HG03060 (cell line): ENCODE data around the gene MAGI2.

Source experiments
- ATAC-seq: cut with Tn5 transposase; IDR thresholded peaks from one replicate; pipeline ENCODE4 v1.9.1; 2021; ENCODE audit warnings: low read depth, moderate number of reproducible peaks; ENCODE audit not compliant: unreplicated experiment

The MAGI2 gene

DNA sequence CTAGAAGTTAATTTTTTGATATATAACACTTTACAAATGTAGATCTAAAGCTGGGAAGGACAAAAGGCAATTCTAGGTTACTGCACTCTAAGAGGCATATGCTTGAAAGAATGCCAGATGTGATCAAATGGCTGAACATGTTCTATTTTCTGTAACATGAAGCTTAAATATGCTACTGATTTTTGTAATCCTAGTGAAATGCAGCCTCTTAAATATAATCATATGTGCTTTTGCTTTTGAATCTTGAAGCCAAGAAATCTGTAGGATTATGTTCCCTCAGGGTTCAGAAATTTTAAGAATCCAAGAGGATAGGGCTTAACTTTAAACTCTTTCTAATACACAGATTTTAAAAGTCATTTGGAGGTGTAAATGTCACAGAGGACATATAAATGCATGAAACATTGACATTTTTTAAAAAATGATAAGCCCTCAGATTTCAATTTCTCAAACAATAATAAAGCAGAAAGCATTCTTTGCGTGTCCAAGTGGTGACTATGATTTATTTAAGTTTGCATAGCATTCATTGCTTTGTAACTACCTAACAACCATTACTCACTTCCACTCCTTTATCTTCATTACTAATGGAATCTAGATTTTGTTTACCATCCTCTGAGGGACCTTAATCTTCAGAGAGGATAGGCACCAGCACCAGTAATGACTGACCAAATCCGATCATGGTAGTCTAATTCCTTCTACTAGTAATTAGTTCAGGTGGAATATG is 170.4 kb downstream of the MAGI2 start:
- no peak for ATAC-seq

DNA sequence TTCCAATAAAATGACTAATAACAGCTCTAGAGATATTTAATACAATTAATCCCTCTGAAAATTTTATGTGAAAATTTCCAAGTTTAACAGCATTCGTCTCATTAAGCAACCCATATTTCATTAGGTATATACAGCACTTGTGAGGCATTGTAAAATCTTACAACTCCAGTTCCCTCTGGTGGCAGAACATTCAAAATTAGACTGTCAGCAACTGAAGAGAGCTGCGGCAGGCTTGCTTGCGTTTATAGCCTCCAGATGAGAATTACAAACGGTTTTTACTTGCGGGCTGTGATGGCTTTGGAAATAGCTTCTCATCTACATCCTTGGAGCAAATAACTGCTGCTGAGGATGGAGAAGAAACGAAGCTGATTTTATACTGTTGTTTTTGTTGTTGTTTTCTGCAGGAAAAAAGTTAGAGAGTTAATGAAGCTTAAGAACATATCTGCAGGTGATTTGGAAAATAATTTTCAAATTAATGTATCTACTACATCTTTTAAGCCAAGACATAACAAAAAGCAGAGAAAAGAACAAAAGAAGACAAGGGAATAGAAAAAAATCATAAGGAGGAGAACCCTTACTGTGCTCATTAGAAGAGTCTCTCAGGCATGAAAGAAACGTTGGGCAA is 171.3 kb downstream of the MAGI2 start:
- ATAC-seq, result no peak

DNA sequence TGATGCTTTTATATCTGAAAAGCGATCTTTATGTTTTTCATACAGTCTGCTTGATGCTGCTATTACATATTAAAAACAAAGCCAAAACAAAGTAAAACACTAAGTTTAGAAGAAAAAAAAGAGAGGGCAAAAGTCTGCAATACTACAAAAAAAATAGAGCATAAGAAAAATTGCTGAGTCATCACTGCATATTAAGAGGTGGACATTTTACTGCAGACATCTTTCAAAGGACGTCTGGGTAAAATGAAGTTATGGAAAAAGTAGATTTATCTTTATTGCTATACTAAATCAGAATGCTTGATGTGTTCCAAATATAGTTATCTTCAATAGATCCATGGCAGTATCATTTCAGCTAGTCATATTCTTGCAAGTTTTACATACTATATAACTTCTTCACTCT is 172.0 kb downstream of the MAGI2 start:
- ATAC-seq, result no peak

DNA sequence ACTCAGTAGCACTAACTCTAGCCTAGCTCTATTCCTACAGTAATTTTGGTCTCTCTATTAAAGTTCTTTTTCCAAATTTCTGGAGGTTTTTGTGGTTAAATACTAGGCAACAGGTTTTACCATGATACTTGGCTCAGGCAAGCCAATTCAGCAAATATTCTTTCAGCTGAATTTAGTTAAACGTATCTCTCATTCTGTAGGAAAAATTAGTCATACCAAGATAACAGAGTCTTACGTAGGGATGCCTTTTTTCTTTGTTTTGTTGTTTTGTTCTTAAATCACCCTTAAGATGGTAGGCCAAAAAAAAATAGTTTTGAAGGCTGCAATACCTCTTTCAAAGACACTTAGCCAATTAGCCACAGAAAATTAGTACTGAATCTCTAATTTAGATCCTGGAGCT is 180.5 kb downstream of the MAGI2 start:
- ATAC-seq, result no peak

DNA sequence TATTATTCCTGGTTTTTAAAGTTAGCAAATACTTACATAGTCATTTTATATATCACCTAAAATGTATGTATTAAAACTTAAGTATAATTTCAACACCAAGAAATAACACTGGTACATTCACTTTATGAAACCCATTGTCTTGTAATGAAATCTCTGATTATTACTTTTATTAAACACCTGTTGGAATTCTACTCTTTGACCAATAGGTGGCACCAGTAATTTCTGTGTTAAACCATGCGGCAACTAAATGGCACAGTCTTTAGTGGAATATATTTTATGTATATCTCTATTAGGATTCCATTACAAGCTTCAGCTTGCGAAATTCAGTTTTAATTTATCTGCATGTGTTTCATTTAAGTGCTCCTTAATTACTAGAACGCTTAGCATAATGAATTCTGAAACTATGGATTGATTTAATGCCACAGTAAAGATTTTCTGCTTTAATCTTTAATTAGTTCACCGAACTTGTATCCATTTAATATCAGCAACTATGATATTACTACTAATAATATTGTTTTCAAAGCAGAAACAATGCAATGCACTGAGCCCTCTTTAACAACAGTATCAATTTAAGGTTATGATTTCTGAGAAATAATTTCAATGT is 181.3 kb downstream of the MAGI2 start:
- peak; percentile 59 for ATAC-seq

DNA sequence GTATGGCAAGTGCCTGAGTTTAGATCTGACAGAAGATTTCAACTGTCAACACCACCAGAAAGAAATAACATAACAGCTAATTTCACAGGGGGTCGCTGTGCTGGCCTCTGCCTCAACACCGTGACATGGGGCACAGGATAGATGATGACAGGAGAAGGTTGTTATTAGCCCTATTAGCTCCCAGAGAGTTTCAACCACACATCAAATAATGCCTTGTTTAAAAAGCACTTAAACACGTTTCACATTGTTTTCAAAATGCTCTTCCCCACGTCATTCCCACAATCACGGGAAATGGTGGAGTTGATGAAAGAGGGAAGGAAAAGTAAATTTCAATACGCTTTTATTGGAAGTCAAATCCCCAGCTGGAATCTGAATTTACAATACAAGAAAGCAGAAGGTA is 184.7 kb downstream of the MAGI2 start:
- ATAC-seq, result no peak

DNA sequence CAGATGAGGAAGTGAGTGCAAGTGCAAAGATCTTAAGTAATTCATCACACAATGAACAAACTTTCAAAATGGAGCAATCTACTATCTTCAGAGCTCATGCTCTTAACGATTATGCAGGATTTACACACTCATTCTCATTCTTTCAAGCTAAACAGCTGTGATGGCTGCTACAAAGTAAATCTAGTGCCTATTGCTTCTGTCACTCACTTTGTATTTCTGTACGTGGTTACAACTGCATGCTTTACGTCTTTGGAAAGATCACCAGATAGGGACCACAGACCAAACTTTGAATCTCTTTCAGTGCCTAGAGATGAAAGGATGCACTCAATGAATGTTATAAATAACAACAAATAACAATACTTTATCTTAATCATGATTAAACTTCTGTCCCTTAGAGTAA is 194.6 kb downstream of the MAGI2 start:
- no peak for ATAC-seq

DNA sequence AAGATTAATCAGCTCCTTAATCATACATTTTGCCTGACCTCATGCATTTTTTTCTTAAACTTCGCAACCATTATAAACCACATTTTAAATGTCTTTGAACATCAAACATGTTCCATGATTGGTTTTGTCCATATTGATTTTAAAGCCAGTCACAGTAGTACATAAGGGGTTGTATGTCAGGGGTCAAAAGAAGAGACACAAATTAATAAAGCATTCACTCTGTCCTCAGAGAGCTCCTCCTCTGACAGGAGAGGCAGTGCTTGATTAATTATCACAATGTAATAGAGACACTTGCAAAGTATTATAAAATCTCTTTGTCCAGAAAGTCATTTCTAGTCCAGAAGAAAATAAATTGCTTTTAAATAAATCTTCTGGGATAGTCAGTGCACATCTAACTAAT is 195.5 kb downstream of the MAGI2 start:
- ATAC-seq, result no peak

DNA sequence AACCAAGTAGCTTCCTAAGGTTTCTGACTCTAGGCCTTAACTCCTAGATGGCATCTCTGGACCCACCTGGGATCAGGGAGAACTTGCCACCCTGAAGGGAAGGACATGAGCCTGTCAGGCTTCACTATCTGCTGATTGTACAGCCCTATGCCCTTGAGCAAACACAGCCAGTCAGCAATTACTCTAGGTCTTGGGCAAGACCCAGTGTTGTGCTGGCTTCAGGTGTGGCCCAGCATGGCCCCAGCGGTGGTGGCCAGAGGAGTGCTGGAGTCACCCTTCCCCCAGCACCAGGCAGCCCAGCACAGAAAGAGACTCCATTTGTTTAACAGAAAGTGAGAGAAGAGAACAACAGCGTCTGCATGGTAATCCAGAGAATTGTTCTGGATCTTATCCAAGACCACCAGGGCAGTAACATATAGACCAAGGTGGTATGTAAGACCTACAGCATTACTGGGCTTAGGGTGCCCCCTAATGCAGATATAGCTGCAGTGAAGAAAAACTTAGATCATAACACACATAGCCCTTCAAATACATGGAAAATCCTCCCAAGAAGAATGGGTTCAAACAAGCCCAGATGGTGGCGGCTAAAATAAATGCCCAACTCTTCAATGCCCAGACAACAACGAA is 207.7 kb downstream of the MAGI2 start:
- ATAC-seq, result no peak

DNA sequence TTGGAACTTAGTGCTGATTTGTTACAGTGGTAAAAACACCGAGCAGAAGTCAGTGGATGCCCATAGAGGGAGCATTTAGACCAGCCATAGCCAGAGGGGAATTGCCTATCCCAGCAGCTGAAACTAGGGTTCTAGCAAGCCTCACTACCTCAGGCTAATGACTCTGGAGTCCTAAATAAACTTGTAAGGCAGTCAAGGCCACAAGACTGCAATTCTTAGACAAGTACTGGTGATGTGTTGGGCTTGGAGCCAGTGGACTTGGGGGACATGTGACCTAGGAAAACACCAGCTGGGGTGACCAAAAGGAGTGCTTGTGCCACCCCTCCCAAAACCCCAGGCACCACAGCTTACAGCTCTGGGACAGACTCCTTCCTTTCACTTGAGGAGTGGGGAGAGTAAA is 209.0 kb downstream of the MAGI2 start:
- ATAC-seq, result no peak

DNA sequence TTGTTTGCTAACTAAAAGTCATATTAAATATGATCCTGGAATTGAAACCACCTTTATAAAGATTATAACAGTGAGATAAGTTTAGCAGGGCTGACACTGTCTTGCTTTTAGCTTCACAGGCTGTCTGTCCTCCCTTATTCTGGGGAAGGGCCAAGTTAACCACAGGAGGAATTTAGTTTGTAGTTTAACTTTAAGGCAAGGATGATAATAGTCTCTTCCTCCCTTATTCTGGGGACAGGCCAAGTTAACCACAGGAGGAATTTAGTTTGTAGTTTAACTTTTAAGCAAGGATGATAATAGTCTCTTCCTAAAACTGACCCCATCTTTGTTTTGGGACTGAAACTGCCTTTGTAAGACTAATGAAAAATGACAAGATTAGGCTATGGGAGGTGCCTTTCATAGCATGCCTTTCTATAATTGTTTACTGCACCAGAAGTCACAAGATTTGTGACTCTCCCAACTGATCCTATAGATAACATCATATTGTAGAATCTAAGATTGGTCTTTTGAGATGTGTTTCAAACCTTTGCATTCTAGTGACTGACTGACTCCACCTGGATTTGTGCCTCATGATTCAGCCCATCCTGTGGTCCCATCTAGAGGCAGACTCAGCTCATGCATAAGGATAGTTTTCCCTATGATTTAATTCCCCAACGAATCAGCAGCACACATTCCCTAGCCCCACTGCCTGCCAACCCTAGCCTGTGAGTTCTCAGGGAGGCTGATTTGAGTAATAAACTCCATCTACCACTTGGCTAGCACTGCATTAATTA is 212.0 kb downstream of the MAGI2 start:
- no peak for ATAC-seq

DNA sequence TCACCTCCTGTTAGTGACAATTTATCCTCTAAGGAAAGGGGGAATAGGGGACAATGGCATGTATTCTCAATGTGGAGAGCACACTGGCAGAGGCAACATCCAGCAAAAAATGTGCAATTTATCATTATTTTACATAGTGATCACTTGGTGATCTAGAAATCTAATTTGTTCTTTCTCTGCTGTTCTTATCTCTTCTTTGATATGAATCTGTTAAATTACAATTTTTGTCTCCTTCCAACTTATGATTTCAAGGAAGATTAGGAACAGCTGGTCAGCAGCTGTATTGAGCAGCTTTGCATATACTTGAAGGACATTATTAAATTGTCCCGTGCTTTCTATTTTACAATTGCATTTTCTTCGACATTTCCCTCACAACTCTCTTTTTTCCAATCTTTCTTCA is 213.1 kb downstream of the MAGI2 start:
- ATAC-seq, result no peak

DNA sequence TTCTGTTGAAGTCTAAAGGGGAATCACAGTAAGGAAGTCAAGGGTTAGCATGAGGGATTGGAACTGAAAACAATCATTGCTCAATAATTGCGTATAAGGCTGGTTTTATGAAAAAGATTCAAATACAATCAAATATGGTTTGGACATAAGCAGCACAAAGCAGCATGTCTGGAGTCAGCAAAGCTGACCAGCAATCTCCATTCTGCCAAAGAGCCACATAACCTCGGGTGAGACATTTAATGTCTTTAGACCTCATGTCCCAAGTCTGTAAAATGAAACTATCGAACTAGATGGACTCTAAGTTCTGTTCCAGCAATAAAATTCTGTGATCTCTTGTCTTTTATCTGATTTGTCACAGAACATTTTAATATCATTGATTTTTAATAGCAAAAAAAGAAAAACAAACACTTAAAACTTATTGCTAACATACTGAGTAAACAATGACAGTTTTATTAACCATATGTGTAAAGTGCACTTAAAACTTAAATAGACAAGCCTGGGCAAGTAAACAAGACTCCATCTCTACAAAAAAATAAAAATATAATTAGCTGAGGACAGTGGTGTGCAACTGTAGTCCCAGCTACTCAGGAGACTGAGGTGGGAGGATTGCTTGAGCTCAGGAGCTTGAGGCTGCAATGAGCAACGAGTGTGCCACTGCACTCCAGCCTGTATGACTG is 217.0 kb downstream of the MAGI2 start:
- ATAC-seq, result no peak

DNA sequence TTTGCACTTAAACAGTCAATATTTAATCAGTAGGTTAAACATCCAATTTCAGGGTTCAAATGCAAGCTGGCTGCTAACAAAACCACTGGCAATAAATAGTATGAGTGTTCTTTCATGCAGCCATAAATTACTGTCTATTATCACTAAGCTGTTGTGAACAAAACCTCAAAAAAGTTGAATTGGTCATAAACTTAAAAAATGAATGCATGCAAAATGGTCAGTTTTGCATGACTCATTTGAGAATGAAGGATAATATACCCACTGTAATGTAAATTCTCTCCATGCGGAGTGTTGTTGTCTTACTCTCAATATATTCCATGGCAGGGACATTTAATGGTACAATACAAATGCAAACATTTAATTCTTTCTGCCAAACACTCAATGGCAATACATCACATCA is 226.4 kb downstream of the MAGI2 start:
- no peak for ATAC-seq

DNA sequence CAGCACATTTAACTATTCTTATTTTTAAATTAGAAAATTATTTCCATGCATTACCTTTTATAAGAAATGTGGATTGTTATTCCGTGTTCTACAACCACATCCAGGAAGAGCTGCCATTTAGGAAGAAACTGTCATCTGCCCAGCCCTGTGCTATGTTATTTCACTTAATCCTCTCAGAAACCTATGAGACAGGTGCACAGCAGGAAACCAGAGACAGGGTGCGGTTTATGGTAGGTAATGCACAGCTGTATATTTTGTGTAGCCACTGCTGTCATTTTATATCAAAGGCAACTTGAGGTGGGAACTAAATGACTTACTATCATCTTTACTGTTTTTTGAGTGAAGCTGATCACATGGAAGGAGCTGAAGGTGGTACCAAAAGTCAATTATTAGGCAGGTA is 232.3 kb downstream of the MAGI2 start:
- no peak for ATAC-seq

DNA sequence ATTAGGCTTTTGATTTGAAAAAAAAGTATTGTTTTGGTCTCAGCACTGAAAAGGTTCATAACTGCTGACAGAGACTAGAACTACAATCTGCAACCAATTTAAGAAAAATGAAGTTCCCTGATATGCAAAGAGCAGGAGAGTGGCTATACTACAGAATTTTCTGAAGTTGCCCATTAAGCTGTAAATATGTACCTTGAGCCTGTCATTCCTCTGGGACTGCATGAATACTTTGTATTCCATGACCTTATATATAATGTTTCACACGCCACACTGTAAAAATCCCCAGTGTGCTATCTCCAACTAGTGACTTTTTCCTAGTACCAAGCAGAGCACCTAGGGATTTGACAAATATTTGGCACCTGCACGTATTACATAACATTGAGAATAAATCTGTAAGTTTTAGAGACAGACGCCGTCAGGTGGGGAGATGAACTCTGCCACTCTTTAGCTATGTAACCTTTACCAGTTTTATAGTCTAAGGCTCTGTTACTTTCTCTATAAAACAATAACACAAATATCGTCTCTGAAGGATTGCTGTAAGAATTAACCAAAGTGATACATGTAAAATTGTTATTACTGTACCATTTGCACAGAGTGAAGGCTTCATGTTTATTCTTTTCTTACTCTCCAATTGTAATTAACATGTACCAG is 235.4 kb downstream of the MAGI2 start:
- no peak for ATAC-seq

DNA sequence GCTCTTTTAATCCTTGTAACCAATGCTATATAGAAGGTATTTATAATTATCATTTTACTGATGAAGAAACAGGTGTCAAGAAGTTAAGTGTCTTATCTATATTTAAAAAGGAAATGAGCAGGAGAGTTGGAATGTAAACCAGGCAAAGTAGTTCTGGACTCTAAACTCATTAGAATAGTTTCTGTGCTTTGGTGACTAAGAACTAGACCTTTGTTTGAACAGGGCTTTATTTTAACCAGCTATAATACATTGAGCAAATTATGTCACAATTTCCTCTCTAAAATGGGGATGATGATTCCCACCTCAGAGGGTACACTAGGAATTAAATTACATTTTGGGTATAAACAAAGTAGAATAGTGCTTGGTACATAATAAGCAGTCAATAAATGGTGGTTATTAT is 236.0 kb downstream of the MAGI2 start:
- no peak for ATAC-seq

DNA sequence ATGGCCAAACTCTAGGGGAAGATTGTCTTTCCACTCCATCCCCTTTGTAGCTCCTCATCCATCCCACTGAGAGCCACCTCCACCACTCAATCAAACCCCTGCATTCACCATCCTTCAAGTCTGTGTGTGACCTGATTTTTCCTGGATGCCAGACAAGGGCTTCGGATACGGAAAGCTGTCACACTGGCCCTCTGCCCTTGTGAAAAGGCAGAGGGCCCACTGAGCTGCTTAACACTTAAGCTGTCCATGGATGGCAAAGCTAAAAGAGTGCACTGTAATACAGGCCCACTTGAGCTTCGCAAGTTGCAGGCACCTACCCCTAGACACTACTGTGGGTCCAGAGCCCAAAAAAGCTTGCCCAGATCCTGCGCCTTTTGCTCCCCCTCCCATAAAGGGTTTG is 237.2 kb downstream of the MAGI2 start:
- no peak for ATAC-seq

DNA sequence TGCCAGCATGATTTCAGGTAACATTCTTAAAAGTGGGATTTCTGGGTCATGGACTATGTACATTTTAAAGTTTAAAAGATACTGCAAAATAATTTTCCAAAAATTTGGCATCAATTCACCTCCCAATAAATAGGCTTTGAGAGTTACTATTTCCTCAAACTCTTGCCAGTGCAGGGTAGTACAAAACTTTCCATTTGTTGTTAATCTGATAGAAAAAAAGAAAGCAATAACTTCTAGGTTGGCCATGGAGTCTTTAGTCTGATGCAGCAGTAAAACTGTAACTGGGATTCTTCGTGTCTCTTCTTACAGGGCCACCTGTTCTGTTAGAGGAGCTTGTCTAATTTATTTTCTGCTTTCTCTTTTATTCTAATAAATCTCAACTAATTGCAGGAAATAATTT is 241.1 kb downstream of the MAGI2 start:
- ATAC-seq, result no peak

DNA sequence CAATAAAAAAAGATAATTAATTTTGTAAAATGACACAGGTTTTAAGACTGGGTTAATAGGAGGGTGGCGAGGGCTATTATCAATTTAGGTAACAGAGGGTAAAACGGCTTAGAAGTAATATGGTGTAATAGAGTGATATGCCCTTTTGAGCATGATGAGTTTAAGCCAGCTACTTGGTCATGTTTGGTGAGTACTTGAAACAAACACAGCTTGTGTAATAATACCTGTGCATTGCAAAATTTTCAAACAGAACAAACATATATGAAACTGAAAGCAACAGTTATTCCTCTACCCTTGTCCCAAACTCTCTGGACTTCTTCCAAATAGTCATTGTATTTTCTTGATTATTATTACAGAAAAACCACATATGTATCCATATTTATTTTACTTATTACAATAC is 241.7 kb downstream of the MAGI2 start:
- ATAC-seq, result no peak
